ENCODE measurements around the gene GP5.

Gene GP5

DNA sequence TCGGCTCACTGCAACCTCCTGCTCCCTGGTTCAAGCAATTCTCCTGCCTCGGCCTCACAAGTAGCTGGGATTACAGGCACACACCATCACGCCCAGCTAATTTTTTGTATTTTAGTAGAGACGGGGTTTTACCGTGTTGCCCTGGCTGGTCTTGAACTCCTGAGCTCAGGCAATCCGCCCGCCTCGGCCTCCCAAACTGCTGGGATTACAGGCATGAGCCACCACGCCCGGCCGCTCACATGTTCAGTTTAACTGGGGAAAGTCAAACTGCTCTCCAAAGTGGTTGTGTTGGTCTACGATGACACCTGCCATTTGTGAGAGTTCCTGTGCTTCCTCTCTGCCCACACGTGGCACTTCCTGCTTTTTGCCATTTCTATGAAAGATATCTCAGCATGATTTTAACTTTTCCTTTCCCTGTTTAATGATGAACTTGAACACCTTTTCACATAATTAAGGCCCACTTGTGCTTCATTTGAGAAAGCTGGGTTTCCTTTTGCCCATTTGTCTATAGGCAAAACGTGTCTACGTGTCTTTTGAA, 877 bp upstream of the GP5 start:
- DNase-seq = peak; percentile 35
- in situ Hi-C loops (cut with MboI; ENCODE audit: low pct_unique_long_range_greater_than_20kb, low sequenced_read_pairs) = no loop called here

DNA sequence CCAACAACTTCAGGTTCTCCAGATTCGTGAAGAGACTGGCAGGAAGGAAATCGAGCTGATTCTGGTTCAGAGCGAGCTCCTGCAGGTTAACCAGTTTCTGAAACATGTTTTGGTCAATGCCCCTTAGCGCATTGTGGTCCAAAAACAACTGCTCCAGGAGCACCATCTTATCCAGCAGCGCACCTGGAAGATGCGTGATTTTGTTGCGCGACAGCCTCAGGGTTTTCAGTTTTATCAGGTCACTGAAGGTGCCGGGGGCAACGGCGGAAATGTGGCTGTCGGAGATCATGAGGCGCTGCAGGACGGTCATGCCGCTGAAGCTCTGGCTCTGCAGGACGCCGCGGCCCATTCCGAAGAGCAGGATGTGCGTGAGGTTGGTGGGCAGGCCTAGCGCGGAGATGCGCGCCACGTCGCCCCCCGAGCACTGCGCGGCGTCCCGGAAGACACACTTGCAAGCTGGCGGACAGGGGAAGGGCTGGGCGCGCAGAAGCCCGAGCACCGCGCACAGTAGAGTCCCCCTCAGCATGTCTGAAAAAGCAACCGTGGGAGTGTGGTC, 1.2 kb downstream of the GP5 start:
- in situ Hi-C loops (cut with MboI; ENCODE audit: low pct_unique_long_range_greater_than_20kb, low sequenced_read_pairs) = no loop called here
- DNase-seq = no peak

DNA sequence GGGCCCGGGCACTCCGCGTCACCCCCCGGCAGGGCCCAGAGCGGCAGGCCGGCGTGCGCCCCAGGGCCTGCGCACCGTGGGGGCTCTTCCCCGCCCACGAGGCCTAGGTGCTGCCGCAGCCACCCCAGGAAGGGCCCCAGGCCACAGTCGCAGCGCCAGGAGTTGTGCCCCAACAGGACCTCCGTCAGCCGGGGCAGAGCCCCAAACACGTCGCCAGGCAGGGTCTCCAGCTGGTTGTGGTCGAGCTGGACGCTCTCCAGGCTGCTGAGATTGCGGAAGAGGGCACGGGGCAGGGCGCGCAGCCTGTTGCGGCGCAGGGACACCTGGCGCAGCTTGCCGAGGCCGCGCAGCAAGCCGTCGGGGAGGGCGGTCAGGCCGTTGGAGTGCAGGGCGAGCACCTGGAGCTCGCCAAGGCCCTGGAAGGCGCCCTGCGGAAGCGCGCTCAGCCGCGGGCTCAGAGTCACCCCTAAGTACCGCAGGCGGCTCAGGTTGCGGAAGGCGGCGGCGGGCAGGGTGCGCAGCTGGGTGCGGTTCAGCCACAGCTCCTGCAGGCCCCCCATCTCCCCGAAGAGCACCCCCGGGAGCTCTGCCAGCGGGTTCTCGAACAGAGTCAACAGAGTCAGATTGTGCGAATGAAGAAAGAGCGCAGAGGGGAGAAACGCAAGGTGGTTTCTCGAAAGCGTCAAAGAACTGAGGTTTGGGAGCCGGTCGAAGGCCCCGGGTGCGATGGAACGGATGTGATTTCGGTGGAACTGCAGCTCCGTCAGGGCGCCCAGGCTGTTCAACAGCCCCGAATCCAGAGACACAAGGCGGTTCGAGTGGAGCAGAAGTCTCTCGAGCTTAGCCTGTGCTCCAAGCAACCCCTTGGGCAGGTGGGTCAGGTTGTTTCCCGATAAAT, 2.0 kb downstream of the GP5 start:
- in situ Hi-C loops (cut with MboI; ENCODE audit: low pct_unique_long_range_greater_than_20kb, low sequenced_read_pairs) = no loop called here

DNA sequence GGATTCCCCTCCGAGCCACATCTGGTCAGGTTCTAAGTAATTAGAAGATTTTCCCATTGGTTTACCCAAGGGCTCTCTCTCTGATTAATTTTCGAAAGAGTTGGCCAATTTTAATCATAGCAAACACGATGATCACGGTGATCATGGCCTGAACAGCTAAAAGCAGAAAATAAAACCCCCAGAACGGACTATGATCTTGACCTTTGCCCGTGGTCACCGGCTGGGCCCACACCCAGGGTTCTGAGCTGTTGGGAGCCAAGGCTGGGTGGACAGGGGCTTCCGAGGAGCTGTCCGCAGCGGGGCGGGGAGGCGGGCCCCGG, 2.6 kb downstream of the GP5 start:
- in situ Hi-C loops (cut with MboI; ENCODE audit: low pct_unique_long_range_greater_than_20kb, low sequenced_read_pairs) = no loop called here
- DNase-seq = no peak

More for the DNA sequence above, 2.0 kb downstream of the GP5 start:
- no peak for DNase-seq

DNA sequence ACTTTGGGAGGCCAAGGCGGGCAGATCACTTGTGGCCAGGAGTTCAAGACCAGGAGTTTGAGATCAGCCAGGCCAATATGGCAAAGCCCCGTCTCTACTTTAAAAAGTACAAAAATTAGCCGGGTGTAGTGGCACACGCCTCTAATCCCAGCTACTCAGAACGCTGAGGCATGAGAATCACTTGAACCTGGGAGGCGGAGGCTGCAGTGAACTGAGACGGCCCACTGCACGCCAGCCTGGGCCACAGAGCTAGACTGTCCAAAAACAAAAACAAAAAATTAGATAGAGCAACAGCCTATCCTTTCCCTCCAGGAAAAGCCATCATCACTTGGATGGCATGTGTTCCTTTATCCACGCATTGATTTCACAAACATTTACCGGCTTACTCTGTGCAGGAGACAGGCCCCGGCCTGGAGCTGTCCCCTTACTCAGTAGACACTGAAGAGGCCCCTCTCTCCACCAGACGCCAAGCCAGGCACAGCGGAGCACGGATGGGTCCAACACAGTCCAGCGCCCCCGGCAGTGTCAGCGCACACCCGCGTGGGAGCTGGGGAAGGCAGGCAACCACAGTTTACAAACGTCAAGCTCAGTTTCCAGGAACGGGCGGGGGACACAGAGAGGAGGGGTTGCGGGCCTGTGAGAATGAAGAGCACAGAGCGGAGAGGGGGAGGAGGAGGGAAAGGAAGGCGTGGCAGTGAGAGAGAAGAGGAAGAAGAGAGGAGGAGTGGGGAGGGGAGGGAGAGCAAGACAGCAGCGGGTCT, 3.1 kb downstream of the GP5 start:
- peak; percentile 90 for DNase-seq
- in situ Hi-C loops (cut with MboI; ENCODE audit: low pct_unique_long_range_greater_than_20kb, low sequenced_read_pairs) = no loop called here

DNA sequence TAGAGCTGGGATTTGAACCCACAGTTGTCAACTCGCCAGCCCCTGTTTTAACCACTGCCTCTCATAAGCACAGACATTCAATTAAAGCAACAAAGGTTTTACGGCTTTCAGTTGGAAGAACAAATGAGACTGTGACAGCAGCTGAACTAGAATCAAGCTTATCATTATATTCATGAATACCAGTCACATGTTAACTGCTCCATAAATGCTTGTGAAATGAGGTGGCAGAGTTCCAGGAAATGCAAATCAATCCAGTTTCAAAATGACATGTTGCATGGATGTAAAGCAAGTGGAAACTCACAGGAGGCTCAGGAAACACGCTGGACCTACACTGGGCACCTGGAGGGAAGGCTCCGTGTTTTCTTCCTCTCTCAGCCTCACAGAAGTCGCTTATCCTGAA, 3.9 kb downstream of the GP5 start:
- DNase-seq = no peak
- in situ Hi-C loops (cut with MboI; ENCODE audit: low pct_unique_long_range_greater_than_20kb, low sequenced_read_pairs) = no loop called here

DNA sequence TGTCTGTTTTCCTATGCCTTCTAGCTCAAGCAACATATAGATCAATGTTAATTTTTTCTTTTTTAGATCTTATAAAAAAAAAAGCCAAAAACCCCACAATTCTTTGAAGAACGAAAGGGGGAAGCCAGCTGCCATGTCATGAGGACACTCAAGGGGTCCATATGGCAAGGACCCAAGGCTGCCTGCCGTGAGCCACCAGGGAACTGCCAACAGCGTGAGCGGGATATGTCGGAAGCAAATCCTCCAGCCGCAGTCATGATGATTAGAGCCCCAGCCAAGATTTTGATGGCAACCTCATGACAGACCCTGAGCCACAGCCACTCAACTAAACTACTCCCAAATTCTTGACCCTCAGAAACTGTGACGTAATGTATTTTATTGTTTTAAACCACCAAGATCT, 6.5 kb downstream of the GP5 start:
- no peak for DNase-seq
- in situ Hi-C loops (cut with MboI; ENCODE audit: low pct_unique_long_range_greater_than_20kb, low sequenced_read_pairs) = no loop called here

DNA sequence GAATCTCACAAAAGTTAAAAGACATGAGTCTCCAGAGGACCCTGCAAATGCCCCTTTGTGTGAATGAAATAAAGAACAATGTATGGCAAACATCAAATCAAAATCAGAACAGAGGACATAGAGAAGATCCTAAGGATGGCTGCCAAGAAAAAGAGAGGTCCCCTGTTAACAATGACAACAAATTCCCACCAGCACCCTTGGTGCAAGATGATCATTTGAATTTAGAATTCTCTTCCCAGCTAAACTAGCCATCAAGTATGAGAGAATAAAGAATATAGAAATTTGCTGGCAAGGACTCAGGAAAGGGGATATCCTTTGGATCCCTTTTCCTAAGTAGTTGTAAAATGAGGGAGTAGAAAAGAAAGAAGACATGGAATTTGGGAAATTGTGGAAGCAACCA, 8.2 kb downstream of the GP5 start:
- in situ Hi-C loops (cut with MboI; ENCODE audit: low pct_unique_long_range_greater_than_20kb, low sequenced_read_pairs) = no loop called here
- DNase-seq = no peak

DNA sequence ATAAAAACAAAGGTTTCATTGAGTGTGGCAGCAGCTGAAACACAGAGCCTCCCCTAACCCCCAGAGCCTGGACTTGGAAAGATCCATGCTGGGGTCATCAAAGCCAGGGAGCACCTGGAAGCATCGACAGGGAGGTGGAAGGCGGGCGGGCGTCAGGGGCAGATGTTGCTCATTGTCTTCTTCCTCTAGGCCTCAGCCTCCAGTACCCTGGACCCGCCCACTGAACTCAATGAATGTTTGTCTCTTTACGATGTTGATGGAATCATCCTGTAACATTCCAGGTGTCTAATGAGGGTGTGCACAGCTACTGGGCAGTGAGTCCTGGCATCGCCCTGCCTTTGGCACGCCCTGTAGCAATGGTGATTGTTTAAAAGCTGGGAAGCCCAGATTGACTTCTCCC, 9.8 kb downstream of the GP5 start:
- no peak for DNase-seq
- in situ Hi-C loops (cut with MboI; ENCODE audit: low pct_unique_long_range_greater_than_20kb, low sequenced_read_pairs) = no loop called here

DNA sequence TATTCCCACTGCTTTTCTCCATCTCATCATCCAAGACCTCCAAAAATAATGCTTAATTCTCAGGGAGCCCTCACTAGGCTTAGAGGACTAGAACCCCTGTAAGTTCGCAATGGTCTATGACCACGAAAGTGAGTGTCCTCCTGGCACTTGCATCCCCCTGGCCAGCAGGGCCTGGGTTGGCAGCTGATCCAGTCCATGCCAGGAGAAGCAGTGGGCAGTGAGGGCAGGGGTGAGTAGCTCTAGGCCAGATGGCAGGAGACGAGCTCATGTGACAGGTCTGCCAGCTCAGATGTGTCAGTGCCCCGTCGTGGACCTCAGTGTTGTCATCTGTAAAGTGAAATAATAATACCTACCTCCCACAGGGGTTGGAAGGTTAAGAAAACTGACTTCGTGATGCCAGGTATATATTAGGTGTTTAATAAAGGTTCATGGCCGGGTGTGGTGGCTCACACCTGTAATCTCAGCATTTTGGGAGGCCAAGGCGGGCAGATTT, 11.1 kb downstream of the GP5 start:
- in situ Hi-C loops (cut with MboI; ENCODE audit: low pct_unique_long_range_greater_than_20kb, low sequenced_read_pairs) = no loop called here

DNA sequence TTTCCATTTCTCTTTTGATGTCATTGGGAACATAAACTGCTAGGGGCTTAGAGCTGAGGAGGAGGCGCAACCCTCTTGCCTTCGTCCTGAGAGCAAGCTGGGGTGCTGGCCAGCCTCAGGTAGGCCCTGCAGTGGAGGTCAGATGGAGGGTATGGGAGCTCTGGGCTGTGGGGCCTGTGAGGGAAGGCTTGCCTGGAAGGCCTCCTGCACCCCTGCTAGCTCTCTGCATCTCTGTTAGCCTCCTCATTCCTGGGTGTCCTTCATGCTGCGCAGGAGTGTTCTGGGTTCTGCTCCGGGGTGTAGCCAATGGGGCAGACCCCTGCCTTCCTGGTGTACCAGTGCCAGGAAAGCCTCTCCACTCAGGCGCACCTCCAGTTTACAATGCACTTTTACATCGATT, 11.8 kb downstream of the GP5 start:
- in situ Hi-C loops (cut with MboI; ENCODE audit: low pct_unique_long_range_greater_than_20kb, low sequenced_read_pairs) = no loop called here
- DNase-seq = no peak

More for the DNA sequence above, 11.1 kb downstream of the GP5 start:
- DNase-seq = no peak

DNA sequence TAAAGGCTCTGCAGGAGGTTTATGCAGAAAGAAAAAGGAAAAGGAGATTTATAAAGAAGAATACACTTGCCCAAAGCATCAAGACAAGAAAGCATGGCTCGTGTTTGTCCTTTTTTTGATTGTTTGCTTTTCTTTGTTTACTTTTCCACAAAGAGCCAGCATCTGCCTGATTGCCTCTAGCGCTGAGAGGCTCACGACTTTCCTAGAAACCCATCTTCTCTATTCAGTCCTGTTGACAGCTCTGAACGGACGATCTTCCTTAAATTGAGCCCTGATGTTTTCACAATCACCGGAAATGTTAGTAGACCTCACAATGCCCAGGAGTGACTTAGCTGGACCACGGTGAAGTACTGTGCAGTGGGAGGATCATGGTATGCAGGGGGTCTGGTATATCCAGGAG, 12.4 kb downstream of the GP5 start:
- no peak for DNase-seq
- in situ Hi-C loops (cut with MboI; ENCODE audit: low pct_unique_long_range_greater_than_20kb, low sequenced_read_pairs) = no loop called here

DNA sequence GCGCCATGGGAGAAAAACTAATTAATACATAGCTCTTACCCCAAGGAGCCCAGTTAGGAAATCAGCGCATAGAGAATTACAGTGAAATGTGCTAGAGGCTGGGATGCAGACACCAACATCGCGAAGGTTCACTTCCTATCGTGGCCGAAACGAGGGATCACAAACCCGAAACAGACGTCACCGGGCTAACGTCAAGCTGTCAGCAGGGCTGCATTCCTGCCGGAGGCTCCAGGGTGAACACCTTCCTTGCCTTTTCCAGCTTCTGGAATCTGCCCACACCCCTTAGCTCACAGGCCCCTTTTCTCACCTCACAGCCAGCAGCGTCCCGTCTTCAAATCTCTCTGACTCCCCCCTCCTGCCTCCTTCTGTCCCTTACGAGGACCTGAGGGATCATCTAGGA, 13.0 kb downstream of the GP5 start:
- no peak for DNase-seq
- in situ Hi-C loops (cut with MboI; ENCODE audit: low pct_unique_long_range_greater_than_20kb, low sequenced_read_pairs) = no loop called here

DNA sequence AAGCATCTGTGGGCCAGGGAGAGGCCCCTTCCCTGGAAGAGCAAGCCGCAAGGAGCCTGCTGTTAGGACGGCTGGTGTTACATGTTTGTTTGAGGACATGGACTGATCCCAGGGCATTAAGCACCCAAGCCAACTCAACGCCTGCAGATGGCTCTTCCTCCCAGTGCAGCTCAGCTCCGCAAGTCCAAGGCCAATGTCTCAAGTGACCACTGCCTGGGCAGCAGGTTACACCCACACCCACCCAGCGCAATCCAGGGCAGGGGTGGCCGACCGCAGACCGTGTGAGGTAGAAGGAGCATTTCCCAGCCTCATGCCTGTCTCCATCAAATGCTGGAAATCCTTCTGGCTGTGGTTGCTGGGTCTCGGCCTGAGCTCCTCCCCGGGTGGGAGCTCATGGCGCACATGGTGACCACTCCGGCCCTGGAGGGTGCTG, 14.5 kb downstream of the GP5 start:
- in situ Hi-C loops (cut with MboI; ENCODE audit: low pct_unique_long_range_greater_than_20kb, low sequenced_read_pairs) = no loop called here
- DNase-seq = no peak

DNA sequence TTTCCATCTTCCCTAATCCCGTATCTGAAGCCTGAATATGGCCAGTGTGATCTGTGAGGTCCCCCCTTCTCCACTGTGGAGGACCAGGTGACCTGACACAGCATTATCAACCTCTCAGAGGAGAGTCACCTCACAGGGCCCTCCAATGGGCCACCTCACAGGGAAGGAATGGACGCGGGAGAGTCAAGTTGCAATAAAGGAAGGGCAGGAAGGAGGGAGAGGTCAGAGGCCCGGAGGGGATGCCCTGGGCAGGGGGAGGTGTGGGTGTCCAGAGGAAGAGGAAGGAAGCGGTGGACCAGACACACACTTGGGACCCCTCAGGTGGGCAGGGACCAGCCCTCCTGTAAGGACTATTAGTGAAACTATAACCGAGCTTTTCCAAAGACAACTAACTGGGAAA, 14.9 kb downstream of the GP5 start:
- DNase-seq = no peak
- in situ Hi-C loops (cut with MboI; ENCODE audit: low pct_unique_long_range_greater_than_20kb, low sequenced_read_pairs) = no loop called here

DNA sequence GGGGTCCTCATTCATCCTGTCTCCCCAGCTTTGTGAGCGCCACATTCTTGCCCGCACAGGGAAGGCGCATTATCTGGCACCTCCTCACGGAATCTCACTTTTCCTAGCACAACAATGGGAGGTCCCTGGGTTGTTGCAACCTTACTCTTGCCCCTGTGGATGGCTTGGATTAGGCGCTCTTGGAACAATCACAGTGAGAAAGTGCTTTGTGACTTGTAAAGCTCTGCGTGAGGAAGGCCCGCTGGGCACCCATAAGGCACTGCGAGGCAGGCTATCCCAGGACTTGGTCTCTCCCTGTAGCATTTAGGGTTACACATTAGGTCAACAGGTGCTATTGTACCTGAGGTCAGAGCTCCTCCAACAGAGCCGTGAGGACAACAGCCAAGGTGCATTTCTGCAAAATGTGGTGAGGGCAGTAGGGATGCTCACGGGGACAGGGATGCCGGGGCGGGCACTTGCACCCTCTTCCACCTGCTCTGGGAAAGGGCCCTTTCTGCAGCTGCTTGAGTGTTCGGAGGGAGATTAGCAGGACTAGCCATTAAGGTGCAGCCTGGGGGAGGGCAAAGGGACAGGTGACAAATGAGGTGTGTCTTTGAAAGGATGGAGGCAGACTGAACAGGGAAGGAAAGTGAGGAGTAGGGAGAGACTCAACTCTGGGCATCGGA, 15.7 kb downstream of the GP5 start:
- in situ Hi-C loops (cut with MboI; ENCODE audit: low pct_unique_long_range_greater_than_20kb, low sequenced_read_pairs) = no loop called here

DNA sequence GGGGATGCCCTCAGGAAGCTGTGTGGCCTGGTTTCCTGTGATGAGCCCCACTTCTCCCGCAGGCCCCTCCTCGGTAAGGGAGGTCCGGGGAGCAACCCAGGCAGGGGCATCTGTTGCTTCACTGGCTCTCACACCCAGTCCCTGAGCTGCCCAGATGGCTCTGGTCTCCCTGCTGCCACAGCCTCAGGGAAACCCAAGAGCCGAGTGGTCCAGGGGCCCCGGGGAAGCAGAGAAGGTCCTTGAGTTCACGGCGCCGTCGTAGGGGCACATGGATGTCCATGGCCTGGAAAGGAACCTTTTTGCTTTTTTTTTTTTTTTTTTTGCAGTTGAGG, 16.2 kb downstream of the GP5 start:
- in situ Hi-C loops (cut with MboI; ENCODE audit: low pct_unique_long_range_greater_than_20kb, low sequenced_read_pairs) = no loop called here
- no peak for DNase-seq

More for the DNA sequence above, 15.7 kb downstream of the GP5 start:
- DNase-seq = no peak

DNA sequence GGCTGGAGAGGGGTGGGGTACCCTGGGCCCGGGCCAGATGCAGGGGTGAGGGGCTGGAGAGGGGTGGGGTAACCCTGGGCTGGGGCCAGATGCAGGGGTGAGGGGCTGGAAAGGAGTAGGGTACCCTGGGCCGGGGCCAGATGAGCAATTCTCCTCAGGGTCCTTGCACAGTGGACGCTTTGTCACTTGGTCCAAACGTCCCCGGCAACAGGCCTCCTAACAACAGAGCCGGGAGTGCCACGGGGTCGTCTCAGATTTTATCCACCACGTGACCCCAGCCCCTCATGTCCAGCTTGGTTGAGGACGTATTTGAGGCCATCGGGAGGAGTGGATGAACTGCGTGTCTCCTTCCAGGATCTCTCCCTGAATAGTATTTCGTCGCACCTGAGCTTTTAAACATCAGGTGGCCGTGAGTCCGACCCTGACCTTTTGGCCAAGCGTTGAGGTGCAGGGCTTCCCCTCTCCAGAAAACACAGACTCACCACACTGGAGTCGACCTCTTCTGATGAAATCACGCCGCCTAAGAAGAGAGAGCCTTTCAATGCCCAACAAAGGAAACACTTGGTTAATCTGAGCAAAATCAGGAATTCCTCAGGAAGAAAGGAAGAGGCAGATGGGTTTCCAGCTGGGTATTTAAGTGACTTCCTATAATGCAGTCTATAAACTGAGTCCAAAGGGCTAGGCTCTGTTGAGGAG, 16.7 kb downstream of the GP5 start:
- DNase-seq = no peak
- in situ Hi-C loops (cut with MboI; ENCODE audit: low pct_unique_long_range_greater_than_20kb, low sequenced_read_pairs) = no loop called here

DNA sequence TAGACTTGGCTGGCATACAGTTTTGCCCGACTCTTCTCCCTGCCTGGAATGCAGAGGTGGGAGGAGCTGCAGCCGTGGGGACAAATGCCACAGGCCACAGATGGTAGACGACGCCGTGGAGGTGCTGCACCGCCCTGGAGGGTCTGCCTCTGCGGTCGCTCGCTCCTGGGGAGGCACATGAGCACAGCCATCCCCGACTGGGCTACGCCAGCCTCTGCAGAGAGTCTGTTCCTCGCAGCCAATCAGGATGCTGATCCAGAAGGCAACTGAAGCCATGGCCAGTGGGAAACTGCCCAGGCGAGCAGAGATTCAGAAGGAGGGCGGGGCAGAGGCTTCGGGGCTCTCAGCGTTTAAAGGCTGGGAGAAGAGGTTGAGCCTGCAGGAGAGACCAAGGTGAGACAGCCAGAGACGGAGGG, 17.6 kb downstream of the GP5 start:
- in situ Hi-C loops (cut with MboI; ENCODE audit: low pct_unique_long_range_greater_than_20kb, low sequenced_read_pairs) = no loop called here
- no peak for DNase-seq
